Activated CD4-positive, alpha-beta T cell treated with anti-CD3 and anti-CD28 coated beads for 24 hours (primary cell): ENCODE data around the gene TMEM181.
"Not testable (repeated sequence)": the region's sequence is repeated elsewhere in the genome, so short reads cannot be mapped to it uniquely, and the experiment has no call there.

Experiments used
- DNase-seq, 2 donors: peaks; one replicate each; pipeline ENCODE4 v3.0.0-alpha.2; 2020; ENCODE audit warnings: low read depth in 2 of 2

TMEM181 gene

DNA sequence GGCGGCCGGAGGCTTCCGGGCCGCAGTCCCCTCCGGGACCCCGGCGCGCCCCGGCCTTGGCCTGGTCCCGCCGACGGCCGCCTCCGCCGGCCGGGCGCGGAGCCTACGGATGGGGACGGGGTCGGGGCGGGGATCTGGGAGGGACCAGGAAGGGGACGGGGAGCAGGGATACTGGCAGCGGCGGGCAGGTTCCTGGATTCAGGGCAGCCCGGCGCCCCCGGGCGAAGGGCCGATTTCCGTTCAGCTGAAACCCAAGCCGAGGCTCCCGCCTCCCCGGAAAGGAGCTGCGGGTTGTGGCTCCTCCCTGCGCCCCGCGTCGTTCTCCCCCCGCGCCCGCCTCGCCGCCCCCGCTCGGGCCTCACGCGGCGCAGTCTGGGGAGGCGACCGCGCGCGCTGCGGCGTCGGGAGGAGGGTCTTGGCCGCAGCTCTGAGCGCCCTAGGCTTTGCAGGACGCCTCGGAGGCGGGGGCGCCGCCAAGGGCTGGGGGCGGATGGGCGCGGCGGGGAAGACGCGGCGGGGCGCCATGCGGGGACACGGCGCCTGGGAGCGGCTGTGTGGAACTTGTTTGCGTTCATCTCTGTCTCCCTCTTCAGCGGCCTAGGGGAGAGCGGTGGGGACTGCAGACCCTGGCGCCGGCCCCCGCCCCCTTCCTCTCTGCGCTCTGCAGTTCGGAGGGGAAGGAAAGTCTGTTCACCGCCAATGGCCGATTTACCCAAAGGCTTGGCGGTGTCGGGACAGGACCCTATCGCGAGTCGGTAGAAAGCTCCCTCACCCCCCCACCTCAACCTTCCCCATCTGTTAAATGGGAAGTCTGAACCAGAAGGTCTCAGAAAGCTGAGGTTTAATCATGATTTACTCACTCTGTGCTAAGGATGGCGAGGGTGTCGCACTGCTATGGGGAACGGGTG is 22.7 kb upstream of the TMEM181 start:
- no peak for DNase-seq

DNA sequence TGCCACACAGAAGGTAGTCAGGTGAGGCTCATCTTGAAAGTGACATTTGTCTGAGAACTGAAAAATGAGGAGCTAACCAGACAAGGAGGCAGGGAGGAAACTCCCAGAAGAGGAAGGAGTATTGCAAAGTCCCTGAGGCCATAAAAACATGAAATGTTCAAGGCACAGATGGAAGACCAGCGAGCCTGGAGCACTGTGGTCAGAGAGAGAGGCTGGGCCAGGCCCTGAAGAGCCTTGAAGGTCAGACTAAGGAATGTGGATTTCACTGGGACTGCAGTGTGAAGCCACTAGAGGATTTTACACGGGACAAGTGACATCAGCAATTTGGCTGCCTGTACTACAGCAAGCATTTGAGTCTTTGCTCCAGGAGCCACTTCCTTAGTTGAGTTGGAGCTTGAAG is 21.1 kb upstream of the TMEM181 start:
- DNase-seq = no peak

DNA sequence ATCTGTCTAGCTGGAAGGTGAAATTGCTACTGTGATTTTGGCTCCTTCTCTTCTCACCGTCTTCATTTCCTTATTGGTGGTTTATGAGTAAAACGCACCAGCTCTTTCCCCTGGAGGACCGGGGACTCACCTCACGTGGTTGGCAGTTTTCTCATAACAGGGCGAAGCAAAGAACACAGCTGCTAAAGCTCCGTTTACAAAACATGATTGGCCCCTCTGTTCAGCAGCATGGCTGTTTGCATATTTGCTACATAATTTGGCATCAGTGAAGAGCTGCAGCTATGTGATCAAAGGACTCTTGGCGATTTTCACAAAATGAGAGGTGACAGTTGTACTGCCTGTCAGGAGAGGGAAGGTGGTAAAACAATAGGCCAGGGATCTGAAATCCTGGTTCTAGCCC is 20.5 kb upstream of the TMEM181 start:
- DNase-seq = no peak

DNA sequence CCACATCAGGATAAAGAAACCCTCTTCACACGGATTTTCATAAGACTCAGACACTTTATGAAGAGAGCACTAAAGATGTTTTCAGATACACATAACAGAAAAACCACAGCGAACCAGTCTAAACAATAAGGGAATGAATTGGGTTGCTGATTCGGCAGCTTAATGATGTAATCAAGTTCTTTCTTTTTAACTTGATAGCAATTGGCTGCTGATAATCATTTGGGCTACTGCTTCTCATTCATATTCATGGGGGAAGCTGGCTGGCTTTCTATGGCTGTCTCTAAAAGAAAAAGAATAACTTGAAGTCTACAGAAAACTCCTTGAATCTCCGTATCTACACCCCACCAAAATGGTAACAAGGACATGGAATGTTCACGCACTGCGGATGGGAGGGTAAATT is 20.0 kb upstream of the TMEM181 start:
- DNase-seq = no peak

DNA sequence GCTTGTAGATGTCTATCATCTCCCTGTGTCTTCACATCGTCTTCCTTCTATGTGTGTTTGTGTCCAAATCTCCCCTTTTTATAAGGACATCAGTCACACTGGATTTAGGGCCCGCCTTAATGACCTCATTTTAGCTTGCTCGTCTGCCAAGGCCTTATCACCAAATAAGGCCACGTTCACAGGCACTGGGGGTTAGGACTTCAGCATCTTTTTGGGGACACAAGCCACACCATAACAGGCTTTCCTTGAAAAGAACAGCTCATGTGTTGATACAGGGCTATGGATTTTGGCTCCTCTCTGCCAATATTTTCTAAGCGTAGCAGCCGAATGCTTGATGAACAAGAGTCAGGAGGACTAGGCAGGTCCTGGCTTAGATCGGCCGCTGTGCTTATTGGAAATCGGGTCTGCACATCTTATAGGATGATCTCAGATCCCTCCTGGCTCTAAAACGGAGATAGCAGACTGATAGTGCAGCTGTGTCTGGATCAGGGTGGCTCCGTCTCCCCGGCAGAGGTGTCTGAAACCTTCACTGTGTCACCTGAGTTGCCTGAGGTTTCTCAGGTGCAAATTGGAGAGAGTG is 16.2 kb upstream of the TMEM181 start:
- DNase-seq = no peak

DNA sequence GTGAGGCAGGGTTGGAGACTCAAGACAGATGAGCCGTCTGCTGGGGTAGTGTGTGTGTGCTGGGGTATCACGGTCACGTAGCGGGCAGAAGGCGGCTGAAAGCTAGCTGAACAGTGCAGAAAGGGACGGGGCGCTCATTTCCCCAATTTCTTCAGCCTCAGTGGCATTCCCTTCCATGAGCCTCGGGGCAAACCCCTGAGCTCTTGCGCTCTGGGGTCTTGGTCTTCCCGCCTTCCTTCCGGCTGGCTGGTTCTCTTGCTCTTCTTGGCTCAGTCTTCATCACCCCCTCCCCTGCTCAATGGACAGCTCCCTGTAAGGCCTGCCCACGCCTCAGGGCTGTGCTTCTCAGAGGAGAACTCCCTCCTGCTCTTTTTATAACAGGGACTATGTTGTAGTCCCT is 15.5 kb upstream of the TMEM181 start:
- no peak for DNase-seq

DNA sequence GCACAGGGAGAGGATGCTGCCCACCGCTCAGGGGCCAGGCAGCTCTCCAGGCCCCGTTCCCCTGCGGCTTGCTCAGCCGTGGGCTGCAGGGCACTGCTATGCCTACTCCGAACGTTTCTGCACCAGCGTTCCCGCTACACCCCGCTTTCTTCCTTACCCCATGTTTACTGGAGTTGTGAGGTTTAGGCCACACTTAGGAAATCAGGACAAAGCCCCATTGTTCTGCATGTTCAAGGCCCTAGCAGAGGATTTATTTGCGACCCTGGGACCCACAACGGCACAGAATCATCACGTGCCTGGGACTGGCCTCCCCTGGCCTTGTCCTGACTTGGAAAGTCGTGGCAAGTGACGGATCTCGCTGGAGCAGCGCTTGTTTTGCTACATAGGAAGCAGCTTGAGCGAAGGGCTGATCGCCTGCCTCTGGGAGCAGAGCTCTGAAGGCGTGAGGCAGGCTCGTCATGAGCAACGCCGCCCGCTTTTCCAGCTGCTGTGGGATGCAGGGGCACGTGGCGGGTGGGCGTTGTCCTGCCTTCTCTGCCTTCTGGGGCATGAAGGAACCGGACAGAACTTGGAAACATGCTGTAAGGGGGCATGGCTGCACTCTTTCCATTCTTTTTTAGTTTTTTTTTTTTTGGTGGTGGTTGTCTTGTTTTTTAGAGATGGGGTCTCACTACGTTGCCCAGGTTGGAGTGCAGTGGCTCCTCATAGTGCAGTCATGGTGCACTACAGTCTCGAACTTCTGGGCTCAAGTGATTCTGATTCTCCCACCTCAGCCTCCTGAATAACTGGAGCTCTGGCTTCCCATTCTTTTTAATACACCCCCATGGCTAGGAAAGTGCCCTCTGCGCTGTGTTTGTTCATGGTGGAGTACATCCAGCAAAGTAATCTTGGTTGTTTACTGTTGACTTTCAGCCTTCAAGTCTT is 14.6 kb upstream of the TMEM181 start:
- no peak for DNase-seq

DNA sequence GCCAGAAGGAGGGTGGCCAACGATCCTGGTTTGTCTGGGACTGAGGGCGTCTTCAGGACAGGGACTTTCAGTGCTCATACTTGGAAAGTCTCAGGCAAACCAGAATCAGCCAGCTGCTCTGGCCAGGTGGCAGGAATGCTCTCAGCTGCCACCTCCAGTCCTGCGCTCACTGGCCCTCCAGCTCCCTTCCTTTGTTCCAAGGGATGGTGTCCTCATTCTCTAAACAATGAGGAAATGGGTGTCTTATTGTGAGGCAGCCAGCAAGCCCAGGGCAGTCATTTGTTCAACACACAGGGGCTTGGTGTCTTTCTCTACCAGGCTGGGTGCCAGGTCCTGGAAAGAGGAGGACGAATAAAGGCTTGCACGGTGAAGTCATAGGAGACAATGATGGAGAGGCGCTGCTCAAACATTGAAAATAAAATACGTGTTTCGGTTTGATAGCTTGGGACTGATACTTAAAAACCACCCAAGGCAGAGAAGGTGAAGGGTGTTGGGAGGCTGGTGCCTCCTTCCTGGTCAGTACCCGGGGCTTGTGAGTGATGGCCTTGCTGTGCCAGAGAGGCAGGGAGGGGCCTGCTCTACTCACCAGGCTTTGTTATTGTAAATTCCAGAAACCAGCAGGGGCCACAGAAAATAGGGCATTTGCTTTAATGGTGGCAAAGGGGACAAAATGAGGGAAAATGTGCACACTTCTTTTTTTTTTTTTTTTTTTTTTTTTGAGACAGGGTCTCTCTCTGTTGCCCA is 11.3 kb upstream of the TMEM181 start:
- no peak for DNase-seq

DNA sequence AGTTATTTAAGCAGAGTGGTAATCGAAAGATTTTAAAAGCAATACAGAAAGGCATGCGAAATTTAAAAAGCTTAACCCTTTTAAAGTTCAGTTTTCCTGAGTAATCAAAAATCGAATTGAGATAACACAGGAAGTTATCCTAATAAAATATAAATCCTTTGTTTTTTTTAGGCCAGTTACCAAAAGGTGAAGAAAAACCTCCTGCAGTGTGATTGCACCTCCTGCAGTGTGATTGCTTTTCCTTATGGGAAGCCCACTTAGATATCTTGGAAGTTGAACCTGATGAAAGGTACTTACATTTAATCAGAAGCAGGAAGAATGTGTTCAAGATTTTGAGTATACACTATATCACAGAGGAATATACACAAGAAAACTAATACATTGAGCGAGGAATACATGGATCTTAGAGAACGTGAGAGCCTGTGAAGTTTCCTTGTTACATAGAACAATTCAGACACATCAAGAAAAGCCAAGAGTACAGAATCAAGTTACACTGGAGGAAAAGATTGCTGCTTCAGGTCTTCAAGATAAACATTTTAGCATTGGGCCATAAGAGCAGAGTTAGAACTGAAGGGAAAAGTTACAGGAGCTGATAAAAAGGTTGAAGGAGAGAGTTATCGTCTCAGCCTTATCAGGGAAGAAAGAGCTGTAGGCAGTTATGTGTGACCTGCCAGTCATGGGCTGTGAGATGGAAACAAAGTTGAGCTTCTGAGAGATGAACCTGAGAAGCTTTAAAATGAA is 7.7 kb upstream of the TMEM181 start:
- no peak for DNase-seq

DNA sequence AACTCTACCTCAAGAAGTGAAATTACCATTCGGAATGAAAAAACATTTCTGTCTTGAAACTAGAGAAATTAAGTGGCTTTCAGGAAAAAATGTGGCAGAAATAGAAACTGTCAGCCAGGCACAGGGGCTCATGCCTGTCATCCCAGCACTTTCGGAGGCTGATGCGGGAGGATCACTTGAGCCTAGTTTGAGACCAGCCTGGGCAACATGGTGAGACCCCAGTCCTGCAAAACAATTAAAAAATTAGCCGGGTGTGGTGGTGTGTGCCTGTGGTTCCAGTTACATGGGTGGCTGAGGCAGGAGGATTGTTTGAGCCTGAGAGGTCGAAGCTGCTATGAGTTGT is 7.1 kb upstream of the TMEM181 start:
- DNase-seq = no peak

DNA sequence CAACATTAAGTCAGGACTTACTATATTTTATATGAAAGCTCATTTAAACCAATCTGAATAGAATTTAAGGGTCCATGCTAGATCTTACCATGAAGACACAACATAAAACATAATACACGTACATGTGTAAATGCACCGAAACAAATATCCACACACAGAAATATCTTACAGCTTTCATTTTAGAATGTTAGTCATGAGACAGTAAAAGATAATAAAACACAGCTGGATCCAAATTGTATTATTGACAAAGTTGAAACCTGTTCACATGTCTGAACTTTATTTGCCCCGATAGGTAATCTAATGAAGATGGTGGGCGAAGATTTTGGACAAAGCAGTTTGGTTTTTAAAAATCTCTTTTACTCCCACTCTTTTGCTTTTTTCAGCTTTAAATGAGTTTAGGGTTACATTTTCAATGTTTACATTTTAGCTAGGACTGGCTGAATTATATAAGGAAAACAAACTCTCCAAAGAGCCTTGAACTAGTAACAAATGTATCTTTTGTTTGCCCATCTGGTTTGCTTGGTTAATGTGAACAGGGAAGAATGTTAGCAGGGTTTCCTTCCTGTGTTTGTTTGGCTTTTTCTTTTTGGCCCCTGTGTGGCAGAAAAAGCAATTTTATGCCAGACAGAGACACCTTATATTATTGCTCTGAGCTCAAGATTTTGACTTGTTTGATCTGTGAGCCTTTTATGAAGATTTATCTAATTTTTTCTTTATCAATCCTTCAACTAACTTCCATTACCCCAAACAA is 5.1 kb upstream of the TMEM181 start:
- DNase-seq = no peak

DNA sequence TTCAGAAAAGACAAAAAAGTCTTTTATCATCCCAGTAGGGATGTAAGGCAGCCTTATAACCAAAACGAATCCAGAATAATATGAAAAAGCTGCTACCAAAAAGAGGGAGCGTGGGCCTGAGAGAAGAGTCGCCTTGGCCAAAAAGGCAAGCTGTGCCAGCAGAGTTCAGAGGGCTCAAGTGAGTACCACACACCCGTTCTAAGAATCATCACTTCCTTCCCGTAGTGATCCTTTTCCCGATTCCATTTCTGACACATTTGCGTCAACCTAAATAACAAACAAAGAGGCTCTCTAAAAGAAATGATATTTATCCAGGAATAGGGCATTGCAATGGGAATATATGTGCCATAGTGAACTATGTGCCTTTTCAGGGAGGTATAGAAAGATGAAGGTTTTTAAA is 3.8 kb upstream of the TMEM181 start:
- DNase-seq = no peak

DNA sequence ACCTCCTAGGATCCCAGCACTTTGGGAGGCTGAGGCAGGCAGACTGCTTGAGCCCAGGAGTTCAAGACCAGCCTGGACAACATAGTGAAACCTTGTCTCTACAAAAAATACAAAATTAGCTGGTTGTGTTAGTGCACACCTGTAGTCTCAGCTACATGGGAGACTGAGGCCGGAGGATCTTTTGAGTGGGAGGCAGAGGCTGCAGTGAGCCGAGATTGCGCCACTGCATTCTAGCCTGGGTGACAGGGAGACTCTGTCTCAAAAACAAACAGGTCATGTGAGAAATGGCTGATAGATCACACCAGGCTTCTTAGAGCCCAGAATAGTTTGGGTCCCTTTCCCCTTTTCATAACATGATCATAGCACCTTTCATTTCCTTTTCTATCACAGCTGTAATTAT is 2.8 kb upstream of the TMEM181 start:
- not testable (repeated sequence) for DNase-seq

DNA sequence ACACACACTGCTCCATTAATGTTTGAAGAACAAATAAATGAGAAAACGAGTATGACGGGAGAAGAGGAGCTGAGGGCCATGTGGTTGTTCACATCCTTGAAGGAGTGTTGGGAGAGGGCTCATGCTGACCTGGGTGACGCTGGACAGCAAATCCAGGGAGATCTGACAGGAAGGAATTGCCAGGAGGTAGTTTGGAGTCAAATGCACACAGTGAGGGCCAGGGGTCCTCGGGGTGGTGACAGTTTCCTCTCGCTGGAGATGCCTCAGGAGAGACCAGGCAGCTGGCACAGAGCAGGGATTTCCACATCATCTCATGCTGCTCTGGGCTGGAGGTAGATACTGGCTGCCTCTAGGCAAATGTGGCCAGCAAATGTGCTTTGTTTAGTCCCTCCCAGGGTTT is 2.0 kb upstream of the TMEM181 start:
- no peak for DNase-seq

DNA sequence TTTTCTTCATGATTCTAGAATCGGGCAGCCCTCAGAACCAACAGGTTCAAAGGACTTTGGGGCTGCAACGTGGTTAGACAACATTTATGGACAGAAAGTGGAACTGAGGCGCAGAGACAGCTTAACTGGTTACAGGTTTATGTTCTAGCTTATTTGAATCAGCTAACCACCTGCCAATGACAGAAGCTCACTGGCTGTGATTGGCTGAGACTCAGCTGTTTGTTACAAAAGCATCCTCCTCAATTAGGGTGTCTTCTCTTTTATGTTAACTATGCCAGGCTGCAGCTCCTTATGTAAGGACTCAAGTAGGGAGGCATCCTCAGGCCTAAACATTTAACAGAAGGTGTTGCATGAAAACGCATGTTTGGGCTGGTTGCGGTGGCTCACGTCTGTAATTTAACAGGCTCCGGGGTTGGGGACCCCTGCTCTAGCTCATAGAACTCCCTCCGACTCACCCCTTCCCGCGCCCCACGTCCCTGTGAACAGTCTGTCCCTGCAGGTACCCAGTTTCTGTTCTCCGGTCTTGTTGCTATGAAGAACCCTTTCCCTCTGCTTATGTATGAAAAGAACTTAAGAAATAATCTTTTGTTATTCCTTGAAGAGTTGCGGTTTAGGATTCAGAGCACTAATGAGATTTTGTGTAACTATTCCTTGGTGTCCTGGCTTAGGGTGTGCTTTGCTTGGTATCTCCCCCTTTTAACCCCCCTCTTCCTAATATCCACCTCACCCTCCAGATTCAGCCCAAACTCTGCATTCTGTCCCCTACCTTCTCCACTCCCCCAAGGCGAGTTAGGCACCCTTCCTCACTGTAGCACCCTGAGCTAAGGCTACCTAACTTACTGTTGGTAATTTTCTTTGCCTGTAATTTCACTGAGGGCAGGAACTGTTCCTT is 1.2 kb upstream of the TMEM181 start:
- DNase-seq = no peak

DNA sequence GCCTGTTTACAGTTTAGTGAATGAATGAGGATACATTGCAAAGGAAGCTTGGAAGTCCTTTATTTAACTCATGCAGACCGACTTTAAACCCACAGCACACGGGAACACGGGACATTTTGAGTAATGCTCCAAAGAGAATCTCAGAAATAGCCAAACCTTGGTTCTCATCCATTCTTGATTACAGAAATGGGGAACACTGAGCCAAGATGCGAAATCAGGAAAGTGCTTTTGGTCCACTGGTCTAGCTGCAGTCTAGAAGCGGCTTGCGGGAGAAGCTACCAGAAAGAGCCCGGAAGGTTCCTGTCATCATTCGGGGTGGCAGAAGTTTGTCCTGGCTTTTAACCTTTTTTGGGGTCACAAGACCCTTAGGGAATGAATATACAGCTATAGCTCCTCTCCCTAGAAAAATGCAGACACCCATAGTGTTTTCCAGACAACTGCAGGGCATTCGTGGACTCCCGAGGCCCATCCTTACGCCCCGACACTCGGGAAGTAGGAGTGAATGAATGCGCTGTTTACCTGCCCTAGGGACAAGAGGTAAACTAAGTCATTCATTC is 475 bp upstream of the TMEM181 start:
- no peak for DNase-seq

DNA sequence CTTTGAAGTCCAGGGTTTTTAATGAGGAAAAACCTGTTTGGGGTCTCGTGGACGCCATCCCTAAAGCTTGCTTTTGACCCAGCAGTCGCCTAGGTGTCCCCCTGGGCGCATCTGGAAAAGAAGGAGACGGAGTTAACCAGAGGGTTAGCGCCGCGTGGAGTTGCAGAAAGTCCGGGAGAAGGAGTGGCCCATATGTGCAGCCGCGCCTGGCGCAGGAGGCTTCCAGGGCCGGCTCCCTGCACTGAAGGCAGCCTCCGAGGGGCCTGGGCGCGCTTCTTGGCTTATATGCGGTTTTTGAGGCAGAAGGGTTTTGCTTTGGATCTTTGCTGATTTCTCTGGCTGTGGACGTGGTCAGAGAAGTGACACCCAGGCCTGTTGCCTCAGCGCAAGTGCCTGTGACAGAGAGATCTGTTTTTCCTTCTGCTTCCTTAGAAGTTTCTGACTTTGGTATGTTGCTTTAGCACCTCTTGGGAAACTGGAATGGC is 987 bp downstream of the TMEM181 start:
- DNase-seq = no peak

DNA sequence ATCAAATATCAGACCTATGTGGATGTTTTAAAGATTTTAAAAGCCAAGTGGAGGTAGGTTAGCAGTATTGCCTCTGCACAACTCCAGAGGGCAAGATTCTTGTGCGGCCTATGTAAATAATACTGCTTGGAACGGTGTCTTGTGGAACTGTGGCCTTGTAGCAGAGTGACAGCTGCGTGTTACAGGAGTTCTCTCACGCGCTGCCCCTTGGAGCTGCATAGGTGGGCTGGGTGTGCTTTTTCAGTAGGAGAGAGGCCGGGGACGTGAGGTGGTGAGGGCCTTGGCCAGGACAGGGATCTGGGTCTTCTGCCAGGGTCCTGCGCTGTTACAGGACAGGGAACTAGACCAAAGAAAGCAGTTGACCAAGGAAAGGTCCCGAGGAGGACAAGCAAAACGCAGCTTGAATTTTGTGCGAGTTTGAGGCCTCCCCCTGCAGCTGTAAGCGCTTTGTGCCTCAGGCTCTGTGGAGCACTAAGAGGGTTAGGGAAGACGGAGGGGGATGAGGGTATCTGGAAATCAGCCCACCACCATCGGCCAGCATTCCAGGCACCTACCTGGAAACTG is 1.5 kb downstream of the TMEM181 start:
- DNase-seq = no peak

DNA sequence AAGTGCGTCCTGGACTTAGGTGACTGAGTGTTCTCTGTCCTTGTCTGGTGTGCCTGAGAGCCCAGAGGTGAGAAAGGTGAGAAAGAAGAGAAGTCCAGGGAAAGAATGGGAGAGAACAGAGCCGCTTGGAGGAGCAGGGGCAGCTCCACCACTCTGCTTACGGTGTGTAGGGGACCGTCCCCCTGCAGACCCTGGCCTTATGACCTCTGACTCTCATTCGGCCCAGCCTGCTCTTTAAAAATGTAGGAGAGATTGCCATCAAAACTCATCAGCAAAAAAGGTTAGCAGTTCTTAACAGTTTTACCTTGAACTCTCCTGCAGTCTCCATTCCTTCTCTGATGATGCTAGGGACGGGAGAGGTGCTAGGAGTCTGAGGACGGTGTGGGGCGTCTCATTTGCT is 2.0 kb downstream of the TMEM181 start:
- no peak for DNase-seq
